Activated CD4-positive, alpha-beta memory T cell treated with anti-CD3 and anti-CD28 coated beads for 36 hours (primary cell): ENCODE measurements around the gene MOB1B. TPM values are rescaled to one million over a fixed set of nuclear protein-coding genes. Genes with fewer than 3 reads are reported as not detected.
A peak's percentile ranks its signal among the peaks of the same experiment; 100 is the strongest.

Source experiments
- CTCF ChIA-PET: fragments of 350-600 bp; sonication (Branson Sonifier 250); formaldehyde crosslinking; loops from one replicate; lab custom pipeline; 2021; ENCODE audit warnings: antibody characterized with exemption, inconsistent platforms; lab: Charles Lee
- POLR2A ChIA-PET: fragments of 350-600 bp; sonication (Branson Sonifier 250); formaldehyde crosslinking; loops from one replicate; lab custom pipeline; 2021; ENCODE audit warnings: antibody characterized with exemption; lab: Charles Lee
- DNase-seq: peaks from one replicate; pipeline ENCODE4 v3.0.0-alpha.2; 2020
- H3K27ac Mint-ChIP-seq: one replicate; pipeline ENCODE4 v1.8.0; 2021; ENCODE audit warnings: mixed read lengths
- H3K27me3 Mint-ChIP-seq: one replicate; pipeline ENCODE4 v1.8.0; 2021; ENCODE audit warnings: mixed read lengths
- H3K36me3 Mint-ChIP-seq: one replicate; pipeline ENCODE4 v1.8.0; 2021; ENCODE audit warnings: mixed read lengths
- H3K4me1 Mint-ChIP-seq: one replicate; pipeline ENCODE4 v1.8.0; 2021; ENCODE audit warnings: low read depth, mixed read lengths
- H3K4me3 Mint-ChIP-seq: one replicate; pipeline ENCODE4 v1.8.0; 2021; ENCODE audit warnings: mild to moderate bottlenecking, mixed read lengths
- H3K9me3 Mint-ChIP-seq: one replicate; pipeline ENCODE4 v1.8.0; 2021; ENCODE audit warnings: mixed read lengths
- intact Hi-C: fragments of 100-400 bp; cut with micrococcal nuclease; formaldehyde crosslinking; loops from one replicate; pipeline ENCODE4 v1.15.1; 2023
- total RNA-seq, 2 experiments: library from RNA; stranded (reverse); gene quantifications; one replicate each; pipeline ENCODE4 v1.2.3, GENCODE V29; 2021

MOB1B gene
- total RNA-seq, 2 experiments from 2014 or later, result 18.6 to 19.9 TPM

DNA sequence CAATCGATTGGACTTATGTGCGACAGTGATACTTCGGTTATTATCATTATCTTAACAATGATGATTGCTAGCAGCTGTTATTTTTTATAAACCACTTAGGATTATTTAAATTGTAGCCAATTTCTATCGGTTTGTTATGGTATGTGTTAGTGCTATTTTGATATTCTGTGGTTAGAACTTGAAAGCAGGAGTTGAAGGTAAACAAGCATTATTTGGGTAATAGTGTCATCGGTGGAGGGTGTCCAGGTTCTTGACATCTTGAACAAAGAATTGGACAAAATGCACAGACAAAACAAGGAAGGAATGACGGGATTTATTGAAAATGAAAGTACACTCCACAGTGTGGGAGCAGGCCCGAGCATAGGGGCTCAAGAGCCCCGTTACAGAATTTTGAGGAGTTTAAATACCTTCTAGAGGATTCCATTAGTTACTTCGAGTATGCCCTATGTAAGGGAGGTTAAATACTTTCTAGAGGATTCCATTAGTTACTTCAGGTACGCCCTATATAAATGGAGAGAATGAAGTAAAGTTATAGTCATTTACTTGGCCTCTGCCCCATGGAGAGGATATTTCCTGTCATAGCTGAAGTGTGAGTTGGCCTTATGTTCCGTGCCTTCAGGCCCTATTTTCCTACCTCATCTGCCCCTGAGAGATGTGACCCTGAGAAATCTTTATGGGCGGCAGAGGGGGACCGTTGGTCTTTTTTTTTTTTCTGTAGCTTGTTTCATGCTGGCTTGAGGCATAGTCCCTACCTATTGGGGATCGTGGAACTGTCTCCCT lies 13.1 kb downstream of the MOB1B start:
- Mint-ChIP-seq H3K4me1 (peaks cover 9% of the 10 kb centered on the region), H3K27me3 (no peaks in the 10 kb centered on the region), H3K9me3 (peaks cover 3% of the 10 kb centered on the region), H3K27ac (no peak overlapping the region), H3K4me3 (no peak overlapping the region), H3K36me3 (peaks cover 5% of the 10 kb centered on the region)
- ChIA-PET POLR2A (no interaction called here), CTCF (no interaction called here)
- DNase-seq, result no peak
- intact Hi-C loops, result no loop called here

DNA sequence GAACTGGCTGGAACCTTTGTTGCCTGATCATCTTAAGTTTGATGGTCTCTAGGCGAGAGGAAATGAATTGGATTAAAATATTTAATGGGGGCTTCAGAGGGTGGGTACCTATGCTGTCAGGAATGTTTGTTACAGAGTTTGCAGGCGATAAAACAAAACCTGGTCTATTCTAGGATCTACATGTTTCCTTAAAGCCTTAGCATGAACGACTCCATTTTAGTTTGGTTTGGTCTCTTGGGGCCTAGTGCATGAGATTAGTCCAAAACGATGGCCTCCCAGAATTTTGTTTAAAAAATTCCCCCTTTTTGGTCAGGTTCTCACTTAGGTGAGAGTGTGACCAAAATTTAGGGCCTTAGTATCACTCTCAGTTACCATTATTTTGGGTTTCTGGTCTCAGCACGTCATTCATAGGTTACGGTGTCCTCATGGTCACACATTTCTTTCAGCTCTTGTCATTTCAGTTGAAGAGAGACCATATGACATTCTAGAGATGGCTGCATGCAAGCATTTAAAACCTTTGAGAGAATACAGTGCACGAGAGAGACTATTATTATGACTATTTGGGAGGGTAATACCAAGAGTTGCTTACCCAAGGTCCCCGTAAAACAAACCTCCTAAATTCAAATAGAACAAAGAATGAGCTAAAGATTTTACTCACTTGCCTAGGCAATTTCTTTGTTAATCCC lies 13.8 kb downstream of the MOB1B start:
- Mint-ChIP-seq H3K9me3 (peaks cover 9% of the 10 kb centered on the region), H3K4me1 (peaks cover 9% of the 10 kb centered on the region), H3K27me3 (no peaks in the 10 kb centered on the region), H3K4me3 (no peak overlapping the region), H3K27ac (no peak overlapping the region), H3K36me3 (peaks cover 6% of the 10 kb centered on the region)
- intact Hi-C loops, result no loop called here
- CTCF ChIA-PET, result interaction anchor here (1.7 kb wide), 1 partner anchor 14 kb away, joined by 3 read pairs; the partner anchor contains the start of gene MOB1B
- POLR2A ChIA-PET, result no interaction called here
- DNase-seq, result no peak

DNA sequence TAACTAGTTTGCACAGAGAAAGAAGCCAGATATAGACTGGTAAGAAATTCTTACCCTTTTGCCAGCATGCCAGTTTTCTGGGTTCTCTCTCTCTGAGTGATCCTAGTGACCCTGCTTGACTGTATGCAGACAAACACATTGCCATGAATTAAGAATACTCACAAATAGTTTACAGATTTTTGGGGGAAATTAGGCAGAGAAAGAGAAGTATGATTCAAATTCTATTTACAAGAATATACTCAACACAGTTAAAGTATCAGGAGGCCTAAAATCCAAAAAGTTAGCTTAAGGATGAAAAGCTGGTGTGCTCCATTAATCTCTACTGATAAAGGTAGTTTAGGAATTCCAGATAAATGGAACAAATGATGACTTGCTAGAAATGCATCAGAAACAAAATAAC lies 18.4 kb downstream of the MOB1B start:
- peaks cover 3% of the 10 kb centered on the region for H3K36me3 Mint-ChIP-seq
- H3K4me1 Mint-ChIP-seq, result peaks cover 6% of the 10 kb centered on the region
- POLR2A ChIA-PET, result no interaction called here
- intact Hi-C loops, result no loop called here
- no peak overlapping the region for H3K27ac Mint-ChIP-seq
- no peaks in the 10 kb centered on the region for H3K27me3 Mint-ChIP-seq
- H3K4me3 Mint-ChIP-seq, result no peak overlapping the region
- peaks cover 9% of the 10 kb centered on the region for H3K9me3 Mint-ChIP-seq
- CTCF ChIA-PET, result no interaction called here
- DNase-seq, result no peak

DNA sequence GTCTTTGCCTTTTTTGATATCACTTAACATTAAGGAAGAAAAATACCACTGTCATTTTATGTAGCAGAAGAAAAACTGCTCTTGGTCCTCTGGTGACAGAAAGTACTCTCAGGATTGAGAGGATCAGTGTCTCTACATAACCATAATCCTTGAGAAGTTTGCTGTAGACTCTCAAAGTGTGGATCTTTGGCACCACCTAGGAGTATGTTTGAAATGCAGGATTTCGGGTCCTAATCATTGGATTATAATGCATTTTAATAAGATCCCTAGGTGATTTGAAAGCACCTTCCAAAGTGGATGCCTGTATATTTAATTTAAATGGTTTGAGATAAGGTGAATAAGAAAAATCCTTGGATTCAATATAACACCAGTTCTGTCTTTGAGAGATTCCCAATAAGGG lies 23.2 kb downstream of the MOB1B start:
- no peak for DNase-seq
- Mint-ChIP-seq H3K36me3 (no peaks in the 10 kb centered on the region), H3K4me3 (no peak overlapping the region), H3K27me3 (no peaks in the 10 kb centered on the region), H3K9me3 (peaks cover 5% of the 10 kb centered on the region), H3K27ac (no peak overlapping the region), H3K4me1 (peaks cover 31% of the 10 kb centered on the region)
- intact Hi-C loops, result loop anchor here (5.0 kb wide), 1 partner anchor 83 kb away; no protein-coding TSS in a partner anchor
- ChIA-PET CTCF (no interaction called here), POLR2A (no interaction called here)

DNA sequence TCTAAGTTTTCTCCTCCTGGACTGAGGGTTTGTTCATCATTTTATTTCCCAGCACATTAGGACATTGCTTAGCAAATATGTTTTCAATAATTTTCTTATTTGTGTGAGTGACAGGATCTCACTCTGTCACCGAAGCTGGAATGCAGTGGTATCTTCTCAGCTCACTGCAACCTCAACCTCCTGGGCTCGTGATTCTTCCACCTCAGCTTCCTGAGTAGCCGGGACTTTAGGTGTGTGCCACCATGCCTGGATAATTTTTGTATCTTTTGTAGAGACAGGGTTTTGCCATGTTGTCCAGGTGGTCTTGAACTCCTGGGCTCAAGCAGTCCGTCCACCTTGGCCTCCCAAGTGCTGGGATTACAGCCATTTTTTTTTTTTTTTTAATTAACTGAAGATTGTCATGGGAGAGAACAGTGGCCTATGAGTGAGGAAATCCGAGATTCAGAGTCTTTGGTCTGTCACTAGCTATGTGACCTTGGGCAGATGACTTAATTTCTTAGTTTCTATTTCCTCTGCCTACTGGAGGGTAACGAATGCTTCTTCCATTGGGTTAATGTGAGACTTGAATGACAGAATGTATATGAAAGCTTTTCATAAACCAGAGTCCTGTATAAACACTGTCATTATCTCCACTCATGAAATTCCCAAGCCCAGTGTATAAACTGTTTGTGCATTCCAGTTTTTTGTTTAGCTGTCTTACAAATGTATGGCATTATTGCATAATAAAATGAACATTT lies 23.9 kb downstream of the MOB1B start:
- intact Hi-C loops, result loop anchor here (2.0 to 5.0 kb wide), 3 partner anchors 23 to 84 kb away; partner anchors contain the start of gene MOB1B
- H3K4me1 Mint-ChIP-seq, result peaks cover 31% of the 10 kb centered on the region
- CTCF ChIA-PET, result interaction anchor here (0.6 kb wide), 1 partner anchor 840 kb away, joined by 4 read pairs; no protein-coding TSS in a partner anchor
- POLR2A ChIA-PET, result no interaction called here
- H3K27ac Mint-ChIP-seq, result no peak overlapping the region
- no peak overlapping the region for H3K4me3 Mint-ChIP-seq
- no peaks in the 10 kb centered on the region for H3K36me3 Mint-ChIP-seq
- no peak for DNase-seq
- H3K9me3 Mint-ChIP-seq, result no peaks in the 10 kb centered on the region
- H3K27me3 Mint-ChIP-seq, result no peaks in the 10 kb centered on the region

DNA sequence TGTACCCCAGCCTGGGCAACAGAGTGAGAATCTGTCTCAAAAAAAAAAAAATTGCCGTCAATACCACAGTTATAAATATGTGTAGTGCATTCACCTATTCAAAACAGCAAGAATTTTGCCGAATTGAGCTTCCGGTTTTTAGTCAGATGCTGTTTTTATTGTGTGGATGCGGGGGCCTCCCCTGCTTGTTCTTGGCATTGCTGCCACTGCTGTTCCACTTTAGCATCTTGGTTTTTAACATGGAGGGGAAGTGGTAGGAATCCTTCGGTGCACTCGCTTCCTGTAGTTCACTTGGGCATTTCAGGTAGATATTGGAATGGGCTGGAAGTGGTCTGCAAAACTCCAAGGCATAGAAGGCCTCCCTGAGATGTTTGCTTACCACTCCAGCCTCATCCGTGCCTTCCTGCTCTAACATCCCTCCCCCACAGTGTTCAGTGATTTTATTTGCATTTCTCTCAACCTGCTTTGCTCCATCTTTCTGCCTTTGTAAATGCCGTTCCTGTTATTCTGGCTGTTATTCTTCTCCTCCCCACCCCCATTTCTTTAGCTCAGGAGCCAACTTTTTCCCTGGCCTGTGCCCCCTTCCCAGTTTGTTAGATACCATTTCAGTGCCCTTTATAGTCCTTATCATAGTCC lies 25.5 kb downstream of the MOB1B start:
- Mint-ChIP-seq H3K27ac (no peak overlapping the region), H3K27me3 (no peaks in the 10 kb centered on the region)
- intact Hi-C loops, result loop anchor here (2.0 to 5.0 kb wide), 3 partner anchors 25 to 85 kb away; partner anchors contain the start of gene MOB1B

DNA sequence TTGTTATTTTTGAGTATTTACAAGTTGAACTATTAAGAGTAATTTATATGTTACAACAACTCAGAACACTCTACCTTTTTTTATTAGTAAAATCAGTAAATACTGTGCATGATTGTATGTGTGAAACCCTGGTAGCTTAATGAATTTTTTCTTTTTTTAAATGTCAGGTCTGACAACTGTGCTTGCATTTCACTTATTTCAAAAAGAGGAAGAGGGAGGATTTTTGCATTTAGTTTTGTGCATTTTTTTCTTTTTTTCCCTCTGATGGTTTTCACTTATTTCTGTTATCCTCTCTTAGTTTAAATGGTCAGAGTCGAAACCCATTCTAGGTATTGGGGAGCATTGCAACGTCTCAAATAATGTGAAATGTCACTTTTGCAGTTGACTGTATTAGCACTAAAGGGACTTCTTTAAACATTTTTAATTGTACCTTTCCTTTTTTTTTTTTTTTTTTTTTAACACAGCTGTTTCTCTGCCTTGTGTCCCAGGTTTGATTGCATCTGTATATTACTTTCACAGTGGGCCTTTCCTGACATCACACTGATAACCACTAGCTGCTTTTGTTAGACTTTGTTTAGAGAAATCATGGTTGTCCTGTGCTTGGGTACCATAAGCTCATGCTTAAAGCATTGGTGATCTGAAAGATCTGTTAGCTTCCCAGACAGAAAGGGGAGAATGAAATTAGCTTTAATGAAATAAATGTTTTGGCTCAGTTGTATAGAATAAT lies 28.5 kb downstream of the MOB1B start:
- Mint-ChIP-seq H3K27ac (no peak overlapping the region), H3K4me1 (peaks cover 24% of the 10 kb centered on the region), H3K27me3 (no peaks in the 10 kb centered on the region), H3K4me3 (no peak overlapping the region), H3K36me3 (peaks cover 4% of the 10 kb centered on the region), H3K9me3 (peaks cover 6% of the 10 kb centered on the region)
- POLR2A ChIA-PET, result no interaction called here
- intact Hi-C loops, result no loop called here
- CTCF ChIA-PET, result no interaction called here
- no peak for DNase-seq

More for the DNA sequence above, 25.5 kb downstream of the MOB1B start:
- DNase-seq, result peak; percentile 60
- Mint-ChIP-seq H3K4me1 (peaks cover 31% of the 10 kb centered on the region), H3K9me3 (peaks cover under 1% of the 10 kb centered on the region), H3K36me3 (no peaks in the 10 kb centered on the region), H3K4me3 (no peak overlapping the region)
- ChIA-PET CTCF (no interaction called here), POLR2A (no interaction called here)

DNA sequence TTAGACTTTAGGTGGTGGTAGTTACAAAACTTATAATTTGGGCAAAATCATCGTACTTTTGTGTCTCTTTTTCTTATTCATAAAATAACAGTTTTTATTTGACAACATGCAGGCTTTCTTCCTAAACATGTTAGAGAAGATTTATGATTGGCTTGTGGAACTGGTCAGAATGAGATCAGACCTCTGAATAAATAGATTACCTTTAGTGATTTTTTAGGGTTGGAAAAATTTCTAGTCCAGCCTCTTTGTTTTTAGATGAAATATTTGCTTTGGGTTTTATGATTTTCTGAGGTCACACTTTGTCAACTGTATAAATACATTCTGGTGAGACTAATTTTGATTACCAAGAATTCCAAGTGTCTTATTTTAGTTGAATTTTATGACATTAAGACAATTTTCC lies 29.2 kb downstream of the MOB1B start:
- H3K27ac Mint-ChIP-seq, result no peak overlapping the region
- peaks cover 6% of the 10 kb centered on the region for H3K9me3 Mint-ChIP-seq
- POLR2A ChIA-PET, result no interaction called here
- intact Hi-C loops, result no loop called here
- H3K4me1 Mint-ChIP-seq, result peaks cover 22% of the 10 kb centered on the region
- peaks cover 4% of the 10 kb centered on the region for H3K36me3 Mint-ChIP-seq
- CTCF ChIA-PET, result no interaction called here
- no peak overlapping the region for H3K4me3 Mint-ChIP-seq
- no peaks in the 10 kb centered on the region for H3K27me3 Mint-ChIP-seq
- no peak for DNase-seq

DNA sequence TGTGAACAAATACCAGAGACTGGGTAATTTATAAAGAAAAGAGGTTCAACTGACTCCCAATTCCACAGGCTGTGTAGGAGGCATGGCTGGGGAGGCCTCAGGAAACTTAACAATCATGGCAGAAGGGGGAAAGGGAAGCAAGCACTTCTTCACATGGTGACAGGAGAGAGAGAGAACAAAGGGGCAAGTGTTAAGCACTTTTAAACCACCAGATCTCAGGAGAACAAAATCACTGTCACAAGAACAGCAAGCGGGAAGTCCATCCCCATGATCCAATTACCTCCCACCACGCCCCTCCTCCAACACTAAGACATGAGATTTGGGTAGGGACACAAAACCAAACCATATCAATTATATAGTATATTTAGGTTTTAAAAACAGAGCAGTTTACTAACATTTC lies 30.8 kb downstream of the MOB1B start:
- Mint-ChIP-seq H3K9me3 (peaks cover 6% of the 10 kb centered on the region), H3K27ac (no peak overlapping the region), H3K4me3 (no peak overlapping the region), H3K27me3 (no peaks in the 10 kb centered on the region), H3K36me3 (peaks cover 4% of the 10 kb centered on the region), H3K4me1 (peaks cover 12% of the 10 kb centered on the region)
- ChIA-PET POLR2A (no interaction called here), CTCF (no interaction called here)
- no peak for DNase-seq
- intact Hi-C loops, result no loop called here

DNA sequence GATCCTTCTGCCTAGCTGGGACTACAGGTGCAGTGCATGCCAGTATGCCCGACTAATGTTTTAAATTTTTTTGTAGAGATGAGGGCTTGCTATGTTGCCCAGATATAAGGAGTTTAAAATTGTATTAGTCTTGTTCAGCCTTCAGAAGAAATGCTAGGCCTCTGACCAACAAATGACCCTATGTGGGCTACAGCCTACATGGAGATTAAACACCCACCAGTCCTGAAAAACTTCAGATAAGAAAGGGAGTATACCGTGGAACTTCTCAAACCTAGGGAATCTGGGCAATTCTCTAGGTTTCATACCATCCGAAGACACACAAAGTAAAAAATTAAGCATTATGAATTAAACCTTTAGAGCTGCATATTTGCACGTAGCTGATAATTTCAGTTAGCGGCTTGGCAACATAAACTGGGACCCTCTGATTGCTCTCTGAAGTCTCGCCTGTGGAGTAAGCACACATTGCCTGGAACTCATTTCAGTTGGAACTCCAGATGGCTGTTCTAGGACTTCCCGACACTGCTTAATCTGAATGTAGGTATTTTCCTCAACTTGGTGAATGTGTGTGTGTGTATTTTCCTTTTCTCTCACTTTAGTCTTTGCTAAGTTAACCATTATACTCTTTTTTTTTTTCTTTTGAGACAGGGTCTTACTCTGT lies 33.0 kb downstream of the MOB1B start:
- H3K27me3 Mint-ChIP-seq, result no peaks in the 10 kb centered on the region
- H3K4me1 Mint-ChIP-seq, result peaks cover 10% of the 10 kb centered on the region
- H3K4me3 Mint-ChIP-seq, result no peak overlapping the region
- no peak overlapping the region for H3K27ac Mint-ChIP-seq
- H3K9me3 Mint-ChIP-seq, result peaks cover 6% of the 10 kb centered on the region
- ChIA-PET POLR2A (interaction anchor here (1.1 kb wide), 1 partner anchor 33 kb away, joined by 5 read pairs; the partner anchor contains the start of gene MOB1B), CTCF (interaction anchor here (0.8 kb wide), 1 partner anchor 375 kb away, joined by 3 read pairs; no protein-coding TSS in a partner anchor)
- no peak for DNase-seq
- peaks cover 4% of the 10 kb centered on the region for H3K36me3 Mint-ChIP-seq
- intact Hi-C loops, result no loop called here
